GM23248 (cell line): Measurements from ENCODE around the gene MRPL33.

ENCODE experiments used
- EZH2 ChIP-seq: fragments of 200-600 bp; sonication (generic); IDR thresholded peaks from 2 replicates; pipeline ENCODE4 v1.6.1; 2018; ENCODE audit warnings: antibody characterized with exemption, mild to moderate bottlenecking; ENCODE audit not compliant: insufficient read depth, poor library complexity, severe bottlenecking
- EZH2phosphoT487 ChIP-seq: fragments of 200-600 bp; sonication (generic); IDR thresholded peaks from 2 replicates; pipeline ENCODE4 v1.6.1; 2018; ENCODE audit warnings: antibody characterized with exemption, moderate library complexity, mild to moderate bottlenecking, low read depth; ENCODE audit not compliant: insufficient read depth

DNA sequence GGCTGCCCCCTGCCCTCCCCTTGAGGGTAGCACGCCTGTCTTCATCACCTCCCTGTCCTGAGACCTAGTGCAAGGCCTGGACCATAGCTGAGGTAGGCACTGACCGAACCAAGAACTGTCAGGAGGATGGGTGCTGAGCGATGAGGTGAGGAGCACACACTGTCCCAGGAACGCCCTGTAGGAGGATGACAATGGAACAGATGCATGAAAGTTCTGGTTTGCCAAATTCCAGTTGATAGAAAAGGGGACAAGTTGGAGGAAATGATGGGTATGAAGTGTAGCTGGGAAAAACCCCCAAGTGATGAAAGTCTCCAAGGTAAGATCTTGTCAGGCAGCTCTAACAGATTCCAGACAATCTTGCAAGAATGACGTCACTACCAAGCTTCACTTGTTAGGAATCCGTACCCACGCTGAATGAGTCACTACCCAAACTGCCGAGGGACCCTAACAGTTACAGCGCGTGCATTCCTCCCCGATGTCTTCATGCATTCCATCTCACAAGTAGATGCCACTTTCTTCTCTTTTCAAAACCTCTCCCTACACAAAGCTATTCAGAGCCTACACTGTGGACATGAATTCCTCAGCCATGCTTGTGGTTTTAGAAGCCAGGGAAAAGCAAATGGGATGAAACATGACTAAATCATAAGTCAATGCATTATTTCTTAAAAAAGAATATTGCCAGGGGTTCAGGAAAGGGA is 27.6 kb downstream of the MRPL33 start:
- TF ChIP-seq EZH2 (no peak), EZH2phosphoT487 (no peak)
